HG02870 (cell line): ENCODE data around the gene TMPRSS13.
"Not testable (repeated sequence)": the region's sequence is repeated elsewhere in the genome, so short reads cannot be mapped to it uniquely, and the experiment has no call there.

Experiments
- ATAC-seq: cut with Tn5 transposase; IDR thresholded peaks from one replicate; pipeline ENCODE4 v1.9.1; 2021; ENCODE audit warnings: mild to moderate bottlenecking, moderate library complexity; ENCODE audit not compliant: unreplicated experiment

Gene TMPRSS13

GRCh38 chr11:117950993-117951961 is 22.1 kb upstream of the TMPRSS13 start:
- ATAC-seq = no peak

GRCh38 chr11:117950301-117950700 is 21.1 kb upstream of the TMPRSS13 start:
- no peak for ATAC-seq

DNA sequence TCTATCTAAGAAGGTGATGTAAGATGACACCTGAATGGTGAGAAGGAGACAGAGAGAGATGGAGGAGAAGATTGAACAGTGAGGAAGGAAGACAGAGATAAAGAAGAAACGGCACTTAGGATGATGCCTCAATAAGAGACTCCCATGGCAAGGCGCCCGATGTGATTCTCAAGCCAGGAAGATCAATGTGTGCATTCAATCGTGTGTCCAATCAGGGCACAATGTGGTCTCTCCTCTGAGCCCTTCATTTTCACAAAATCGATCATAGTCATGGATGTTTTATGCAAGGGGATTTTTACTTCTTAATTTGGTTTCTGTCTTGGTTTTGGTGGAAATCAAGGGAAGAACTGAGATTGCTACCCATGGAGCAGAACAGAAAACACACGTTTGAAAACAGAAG is 19.9 kb upstream of the TMPRSS13 start:
- no peak for ATAC-seq

DNA sequence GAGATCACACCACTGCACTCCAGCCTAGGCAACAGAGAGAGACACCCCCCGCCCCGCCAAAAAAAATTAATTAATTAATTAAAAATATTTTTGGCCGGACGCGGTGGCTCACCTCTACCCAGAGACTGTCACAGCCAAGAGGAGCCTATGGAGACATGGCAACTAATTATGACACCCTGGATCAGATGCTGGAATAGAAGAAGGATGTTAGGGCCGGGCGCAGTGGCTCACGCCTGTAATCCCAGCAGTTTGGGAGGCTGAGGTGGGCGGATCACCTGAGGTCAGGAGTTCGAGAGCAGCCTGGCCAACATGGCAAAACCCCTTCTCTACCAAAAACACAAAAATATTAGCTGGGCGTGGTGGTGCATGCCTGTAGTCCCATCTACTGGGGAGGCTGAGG is 19.3 kb upstream of the TMPRSS13 start:
- ATAC-seq = not testable (repeated sequence)

DNA sequence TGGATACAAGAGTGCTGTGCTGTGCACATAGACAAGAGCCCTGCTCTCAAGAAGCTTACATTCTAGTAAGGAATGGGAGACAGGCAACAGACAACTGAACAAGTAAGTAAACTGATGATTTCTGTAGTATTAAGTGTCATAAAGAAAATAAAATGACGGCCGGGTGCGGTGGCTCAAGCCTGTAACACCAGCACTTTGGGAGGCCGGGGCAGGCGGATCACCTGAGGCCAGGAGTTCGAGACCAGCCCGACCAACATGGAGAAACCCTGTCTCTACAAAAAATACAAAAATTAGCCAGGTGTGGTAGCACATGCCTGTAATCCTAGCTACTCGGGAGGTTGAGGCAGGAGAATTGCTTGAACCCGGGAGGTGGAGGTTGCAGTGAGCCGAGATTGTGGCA is 18.5 kb upstream of the TMPRSS13 start:
- not testable (repeated sequence) for ATAC-seq

DNA sequence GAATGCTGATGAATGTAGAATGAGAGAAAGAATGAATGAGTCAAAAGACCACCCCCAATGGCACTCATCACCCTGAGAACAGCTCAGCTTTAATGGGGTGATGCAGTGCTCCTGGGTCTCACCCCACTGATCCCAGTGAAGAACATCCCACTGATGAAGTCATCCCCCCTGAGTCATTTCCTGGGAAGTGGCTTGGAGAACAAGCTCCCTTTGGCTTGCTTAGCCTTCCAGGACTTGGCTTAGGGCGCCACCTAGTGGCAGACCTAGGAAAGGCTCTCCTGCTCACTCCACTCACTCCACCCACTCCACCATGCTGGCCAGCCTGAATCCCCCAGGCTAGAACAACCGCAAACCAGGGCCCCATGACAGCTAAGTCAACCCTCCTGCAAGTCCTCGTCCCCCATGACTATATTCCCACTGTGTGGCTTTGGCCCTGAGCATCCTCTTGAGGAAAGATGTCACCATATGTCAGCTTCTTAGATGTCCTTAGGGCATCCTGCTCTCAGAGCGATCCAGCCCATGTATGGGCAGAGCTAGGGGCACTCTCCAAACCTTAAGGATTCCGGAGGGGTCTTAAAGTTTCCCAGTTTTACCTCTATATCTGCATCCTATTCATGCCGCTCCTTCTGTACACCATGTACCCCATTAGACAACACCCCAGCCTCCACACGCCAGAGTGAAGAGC is 17.8 kb upstream of the TMPRSS13 start:
- no peak for ATAC-seq

GRCh38 chr11:117946156-117946841 is 17.1 kb upstream of the TMPRSS13 start:
- ATAC-seq = no peak

- ATAC-seq = no peak
Observed at GRCh38 chr11:117945047-117945810, 16.0 kb upstream of the TMPRSS13 start.

GRCh38 chr11:117944554-117944953 is 15.4 kb upstream of the TMPRSS13 start:
- ATAC-seq = no peak

DNA sequence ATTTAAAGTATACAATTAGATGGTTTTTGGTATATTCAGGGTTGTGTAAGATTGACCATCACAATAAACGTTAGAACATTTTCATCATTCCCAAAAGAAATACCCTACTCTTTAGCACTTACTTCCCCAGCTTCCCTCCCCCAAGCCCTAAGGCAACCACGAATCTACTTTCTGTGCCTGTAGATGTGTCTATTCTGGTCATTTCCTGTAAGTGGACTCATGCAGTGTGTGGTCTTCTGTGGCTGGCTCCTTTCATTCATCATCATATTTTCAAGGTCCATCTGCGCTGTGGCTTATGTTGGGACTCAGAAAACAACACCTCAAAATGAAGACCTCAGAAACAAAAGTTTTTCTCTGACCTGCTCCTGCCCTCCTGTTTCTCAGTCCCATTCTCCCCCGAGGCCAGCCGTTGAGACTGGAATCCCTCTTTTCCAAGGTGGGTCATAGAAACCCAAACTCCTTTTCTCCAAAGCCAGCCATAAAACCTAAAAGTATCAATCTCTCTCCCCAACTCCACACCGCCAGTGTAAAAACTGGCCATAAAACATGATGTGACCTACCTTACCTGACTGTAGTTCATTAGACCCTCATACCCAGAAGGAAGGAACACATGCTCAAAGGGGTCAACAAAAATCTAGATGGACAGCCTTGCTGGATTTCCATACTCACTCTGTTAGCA is 12.9 kb upstream of the TMPRSS13 start:
- ATAC-seq = no peak

DNA sequence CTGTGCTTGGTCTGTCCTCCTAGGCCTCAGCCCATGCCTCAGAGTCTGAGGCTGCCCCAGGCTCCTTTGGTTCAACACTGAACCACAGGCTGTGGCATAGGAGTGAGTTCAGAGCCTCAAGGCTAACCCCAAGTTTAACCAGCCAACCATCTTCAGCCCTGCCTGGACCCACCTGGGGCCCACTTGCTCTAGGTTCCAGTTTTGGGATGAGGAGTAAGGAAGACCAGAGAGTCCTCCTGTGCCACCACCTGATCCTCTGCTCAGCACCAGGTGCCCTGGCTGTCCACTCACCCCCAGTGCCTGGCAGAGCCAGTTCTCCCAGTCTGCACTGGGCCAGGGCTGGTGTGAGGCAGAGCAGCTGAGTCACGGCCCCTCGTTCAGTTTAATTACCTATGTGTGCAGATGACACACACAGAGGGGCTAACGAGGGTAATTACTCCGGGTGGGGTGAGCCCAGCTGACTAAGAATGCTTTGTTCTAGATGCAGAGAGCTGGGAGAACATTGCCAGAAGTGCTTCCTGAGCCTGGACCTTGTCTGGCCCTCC is 12.0 kb upstream of the TMPRSS13 start:
- ATAC-seq = no peak

- ATAC-seq = no peak
Observed at GRCh38 chr11:117940736-117941135, 11.5 kb upstream of the TMPRSS13 start.

- no peak for ATAC-seq
Observed at GRCh38 chr11:117936973-117937372, 7.8 kb upstream of the TMPRSS13 start.

GRCh38 chr11:117934526-117935307 is 5.5 kb upstream of the TMPRSS13 start:
- no peak for ATAC-seq

DNA sequence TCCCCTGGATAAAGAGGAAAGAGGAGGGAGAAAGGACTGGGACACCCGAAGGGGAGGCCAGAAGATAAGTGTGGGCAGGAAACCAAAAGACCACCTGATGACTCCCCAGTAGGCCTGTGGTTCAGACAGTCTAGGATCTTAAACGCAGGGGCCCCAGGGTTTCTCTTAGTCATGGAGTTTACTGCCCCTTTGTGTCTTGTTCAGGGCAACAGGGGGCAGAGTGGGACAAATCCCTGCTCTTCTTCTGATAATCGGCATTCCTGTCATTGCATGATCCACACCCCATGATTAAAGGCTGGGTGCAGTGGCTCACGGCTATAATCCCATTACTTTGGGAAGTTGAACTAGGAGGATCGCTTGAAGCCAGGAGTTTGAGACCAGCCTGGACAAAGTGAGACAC is 4.7 kb upstream of the TMPRSS13 start:
- ATAC-seq = no peak

- no peak for ATAC-seq
Observed at GRCh38 chr11:117933475-117933874, 4.3 kb upstream of the TMPRSS13 start.

GRCh38 chr11:117932947-117933346 is 3.7 kb upstream of the TMPRSS13 start:
- no peak for ATAC-seq

DNA sequence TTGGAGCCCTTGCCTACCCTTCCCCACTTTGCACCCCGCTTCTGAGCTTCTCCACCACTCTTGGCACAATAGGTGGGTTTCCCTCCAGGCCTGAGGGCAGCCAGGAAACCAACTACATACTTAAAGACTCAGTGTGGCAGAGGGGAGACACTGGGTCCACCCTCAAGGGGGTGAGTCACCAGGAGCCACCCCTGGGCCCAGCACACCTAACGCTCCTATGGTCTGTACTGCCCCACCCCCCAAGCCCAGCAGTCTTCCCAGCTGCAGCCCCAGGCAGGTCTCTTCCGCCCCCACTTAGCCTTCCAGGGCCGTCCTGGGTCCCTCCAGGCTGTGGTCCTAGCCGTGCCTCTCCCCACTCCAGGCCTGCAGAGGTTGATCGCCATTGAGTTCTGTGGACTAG is 3.2 kb upstream of the TMPRSS13 start:
- no peak for ATAC-seq

DNA sequence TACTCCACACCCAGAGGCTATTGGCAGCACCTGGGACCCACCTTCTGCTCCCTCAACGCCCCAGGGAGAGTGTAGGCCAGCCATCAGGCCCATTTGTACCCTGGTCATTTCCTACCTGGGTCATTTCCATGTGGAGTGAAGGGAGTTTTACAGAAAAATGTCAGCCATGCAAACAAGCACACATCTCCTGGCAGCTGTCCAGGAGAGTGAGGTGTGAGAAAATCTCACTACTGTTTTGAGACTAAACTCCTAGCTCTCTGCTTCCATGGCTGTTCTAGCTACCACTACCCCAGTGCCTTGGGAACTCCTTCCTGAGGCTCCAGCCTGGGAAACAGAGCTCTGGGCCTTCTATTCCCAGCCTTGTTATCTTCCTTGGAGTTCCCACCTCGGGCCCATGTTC is 2.8 kb upstream of the TMPRSS13 start:
- ATAC-seq = no peak
